ENCODE results near the gene PIMREG.

- TF ChIP-seq MYC (IDR thresholded peaks at IDR 0.05; ENCODE audit: borderline replicate concordance, low read length), result no peak
- TF ChIP-seq ESRRA (IDR thresholded peaks at IDR 0.05; ENCODE audit: borderline replicate concordance, low read length), result no peak
- TF ChIP-seq CTCF (IDR thresholded peaks at IDR 0.05), result peak; percentile 90
- no peak for TF ChIP-seq REST (IDR thresholded peaks at IDR 0.05)
- no peak for TF ChIP-seq POLR2A (IDR thresholded peaks at IDR 0.05; ENCODE audit: low read length)
- no peak for TF ChIP-seq EP300 (IDR thresholded peaks at IDR 0.05)
- peak; percentile 51; the same call in 1 of the 2 replicates for TF ChIP-seq KDM1A (IDR thresholded peaks at IDR 0.05; ENCODE audit: low read depth)
- no peak for TF ChIP-seq RFX5 (IDR thresholded peaks at IDR 0.05)
- no peak for TF ChIP-seq MAX (IDR thresholded peaks at IDR 0.05)
- TF ChIP-seq POLR2AphosphoS2 (conservative IDR thresholded peaks at IDR 0.05; ENCODE audit: low read length), result no peak
- TF ChIP-seq RARB (CRISPR knock-in tag; IDR thresholded peaks at IDR 0.05), result no peak
- TF ChIP-seq HOXA7 (CRISPR knock-in tag; IDR thresholded peaks at IDR 0.05), result no peak
Measured at GRCh38 chr17:6421700-6422604, 22.3 kb upstream of the PIMREG start.

Measured in A549 (cell line).